ENCODE measurements around the gene BST2.
A peak's percentile ranks its signal among the peaks of the same experiment; 100 is the strongest.

Gene BST2

DNA sequence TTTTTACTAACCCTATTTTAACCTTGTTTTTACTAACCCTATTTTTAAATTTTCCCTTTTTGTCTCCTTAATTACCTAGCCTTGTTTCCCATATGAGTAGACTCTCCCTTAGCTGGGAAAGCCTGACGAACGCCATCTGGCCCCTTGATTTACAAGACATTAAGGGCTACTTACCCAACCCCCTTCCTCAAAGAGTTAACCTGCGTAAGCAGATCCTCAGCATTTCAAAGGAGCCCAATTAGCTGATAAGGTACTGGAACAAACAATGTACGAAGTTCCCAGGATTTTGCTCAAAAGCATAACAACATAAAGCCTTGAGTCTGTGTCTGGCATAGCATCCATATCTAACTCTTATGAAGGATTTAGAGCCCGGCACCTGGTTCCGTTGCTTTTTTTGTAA, 9.7 kb upstream of the BST2 start:
- no peaks in the 10 kb centered on the region for H3K36me3 ChIP-seq
- H3K9me3 ChIP-seq: no peaks in the 10 kb centered on the region
- no peak overlapping the region for H3K4me3 ChIP-seq
- H3K4me1 ChIP-seq: peaks cover 0 to 7% (median under 1%) of the 10 kb centered on the region in 4 donors
- H3K27ac ChIP-seq: no peak overlapping the region
- H3K27me3 ChIP-seq: peaks cover 0 to 8% of the 10 kb centered on the region in 2 donors
- TF ChIP-seq CTCF (IDR thresholded peaks at IDR 0.05): no peak
- intact Hi-C loops (cut with DNase I; ENCODE audit: low total_unique reads): no loop called here
- no peak for DNase-seq

- Histone ChIP-seq H3K4me3 (no peak overlapping the region), H3K36me3 (no peaks in the 10 kb centered on the region), H3K27ac (no peak overlapping the region), H3K4me1 (peaks cover 0 to 3% (median 0%) of the 10 kb centered on the region in 4 donors), H3K9me3 (no peaks in the 10 kb centered on the region), H3K27me3 (peaks cover 0 to 8% of the 10 kb centered on the region in 2 donors)
- intact Hi-C loops (cut with DNase I; ENCODE audit: low total_unique reads): no loop called here
- no peak for TF ChIP-seq CTCF (IDR thresholded peaks at IDR 0.05)
- DNase-seq: no peak
Observed at GRCh38 chr19:17414097-17414496, 8.7 kb upstream of the BST2 start.

- intact Hi-C loops (cut with DNase I; ENCODE audit: low total_unique reads): no loop called here
- no peaks in the 10 kb centered on the region for H3K36me3 ChIP-seq
Observed at GRCh38 chr19:17411801-17412200, 6.4 kb upstream of the BST2 start.

GRCh38 chr19:17409990-17410389, 4.6 kb upstream of the BST2 start:
- Histone ChIP-seq H3K27ac (no peak overlapping the region), H3K27me3 (peaks cover 0 to 8% of the 10 kb centered on the region in 2 donors), H3K4me1 (peaks cover 0 to 9% (median 0%) of the 10 kb centered on the region in 4 donors), H3K36me3 (no peaks in the 10 kb centered on the region), H3K9me3 (no peaks in the 10 kb centered on the region), H3K4me3 (no peak overlapping the region)
- TF ChIP-seq CTCF (IDR thresholded peaks at IDR 0.05): no peak
- intact Hi-C loops (cut with DNase I; ENCODE audit: low total_unique reads): no loop called here
- DNase-seq: no peak

More at GRCh38 chr19:17411801-17412200, 6.4 kb upstream of the BST2 start:
- Histone ChIP-seq H3K9me3 (no peaks in the 10 kb centered on the region), H3K4me1 (peaks cover 0 to 3% (median 0%) of the 10 kb centered on the region in 4 donors), H3K27me3 (peaks cover 0 to 8% of the 10 kb centered on the region in 2 donors), H3K4me3 (no peak overlapping the region), H3K27ac (no peak overlapping the region)
- no peak for TF ChIP-seq CTCF (IDR thresholded peaks at IDR 0.05)
- no peak for DNase-seq

- Histone ChIP-seq H3K36me3 (no peaks in the 10 kb centered on the region), H3K4me1 (peaks cover 0 to 9% (median 0%) of the 10 kb centered on the region in 4 donors), H3K27ac (no peak overlapping the region), H3K9me3 (no peaks in the 10 kb centered on the region), H3K27me3 (peaks cover 0 to 9% of the 10 kb centered on the region in 2 donors), H3K4me3 (peak overlapping the region; percentile 29 to 41)
- no peak for DNase-seq
- no peak for TF ChIP-seq CTCF (IDR thresholded peaks at IDR 0.05)
- intact Hi-C loops (cut with DNase I; ENCODE audit: low total_unique reads): no loop called here
Observed at GRCh38 chr19:17406887-17407196, 1.4 kb upstream of the BST2 start.
